ENCODE measurements around the gene MORF4L2.

MORF4L2 gene, protein sequence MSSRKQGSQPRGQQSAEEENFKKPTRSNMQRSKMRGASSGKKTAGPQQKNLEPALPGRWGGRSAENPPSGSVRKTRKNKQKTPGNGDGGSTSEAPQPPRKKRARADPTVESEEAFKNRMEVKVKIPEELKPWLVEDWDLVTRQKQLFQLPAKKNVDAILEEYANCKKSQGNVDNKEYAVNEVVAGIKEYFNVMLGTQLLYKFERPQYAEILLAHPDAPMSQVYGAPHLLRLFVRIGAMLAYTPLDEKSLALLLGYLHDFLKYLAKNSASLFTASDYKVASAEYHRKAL

GRCh38 chrX:103686199-103687072, at the start of gene MORF4L2:
MORF4L2 (minus strand) TSS chrX:103686699; CDS start chrX:103677027, 9,672 bp downstream.
- peak; percentile 74 for DNase-seq

- DNase-seq: no peak
These were observed 47.7 kb upstream of the MORF4L2 start for GRCh38 chrX:103734125-103734760.

DNA sequence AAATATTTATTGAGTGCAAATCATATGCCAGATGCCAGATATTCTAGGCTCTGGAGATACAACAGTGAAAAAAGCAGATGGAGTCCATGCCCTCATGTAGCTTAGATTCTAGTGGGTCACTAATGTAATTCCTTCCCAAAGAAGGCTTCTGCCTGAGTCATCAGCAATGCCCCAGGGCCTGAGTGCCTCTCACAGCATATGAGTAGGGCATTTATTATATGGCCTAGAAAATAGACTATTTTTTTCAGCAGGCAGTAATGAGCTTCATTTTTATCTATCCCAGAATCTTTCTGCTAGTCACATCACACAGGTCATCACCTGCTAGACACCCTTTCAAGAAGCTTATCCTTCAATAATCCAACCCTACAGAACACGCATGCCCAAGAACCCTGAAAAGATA, 46.5 kb upstream of the MORF4L2 start:
- DNase-seq: no peak

DNA sequence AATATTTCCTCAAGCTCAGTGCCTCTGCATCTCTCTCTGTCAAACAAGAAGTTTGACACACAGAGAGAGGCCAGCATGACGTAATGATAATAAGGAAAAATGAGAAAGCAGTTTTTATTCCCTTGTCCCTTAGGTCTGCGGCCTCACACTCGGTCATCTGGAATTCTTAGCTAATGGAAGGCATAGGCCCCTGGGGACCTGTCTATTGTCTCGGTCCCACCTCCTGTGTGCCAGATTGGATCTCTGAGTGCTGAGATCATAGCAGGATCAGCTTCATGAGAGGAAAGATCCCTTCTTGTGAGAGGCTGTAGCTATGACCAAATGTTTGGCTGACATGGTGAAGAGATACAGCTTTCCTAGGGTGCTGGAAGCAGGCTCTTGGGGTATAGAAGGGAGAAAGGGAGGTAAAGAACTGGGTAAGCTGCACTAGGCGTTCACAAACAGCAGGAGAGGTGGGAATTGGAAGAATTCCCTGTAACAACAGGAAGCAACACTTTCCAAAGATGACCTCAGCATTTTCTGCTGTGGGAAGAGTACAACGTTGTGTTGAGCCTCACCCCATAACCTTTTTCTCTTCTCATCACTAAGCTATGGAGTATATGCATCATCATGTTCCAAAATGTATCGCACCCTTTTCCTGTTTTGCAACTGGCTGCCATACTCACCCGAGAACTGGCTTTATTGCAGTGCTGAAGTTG, 44.4 kb upstream of the MORF4L2 start:
- no peak for DNase-seq

DNA sequence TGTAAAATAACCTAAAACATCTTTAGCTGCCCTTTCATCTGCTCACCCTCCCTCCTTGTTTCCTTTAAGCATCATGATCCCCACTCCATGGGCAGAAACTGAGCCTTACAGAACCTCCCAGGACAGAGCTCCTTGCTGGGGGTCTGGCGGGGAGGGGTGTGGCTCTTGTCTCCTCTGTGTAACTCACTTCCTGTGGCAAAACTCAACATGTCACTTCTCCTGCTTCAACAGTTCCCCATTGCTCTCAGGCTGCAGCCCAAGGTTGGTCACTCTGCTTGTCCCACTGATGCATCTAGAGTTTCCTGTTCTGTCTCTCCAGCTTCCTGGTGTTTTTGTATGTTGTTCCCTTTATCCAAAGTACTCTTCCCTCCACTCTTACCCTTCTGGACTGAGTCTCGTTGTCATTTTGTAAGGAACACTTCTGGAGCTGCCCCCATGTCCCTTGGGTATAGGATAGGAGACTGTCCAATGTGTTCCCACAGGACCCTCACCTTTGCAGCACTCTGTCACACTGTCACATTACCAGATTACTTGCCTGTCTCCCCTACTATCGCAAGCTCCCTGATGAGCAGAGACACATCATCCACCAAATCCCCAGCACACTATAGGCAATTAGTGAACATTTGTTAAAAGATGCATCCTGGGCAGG, 43.8 kb upstream of the MORF4L2 start:
- DNase-seq: no peak

DNA sequence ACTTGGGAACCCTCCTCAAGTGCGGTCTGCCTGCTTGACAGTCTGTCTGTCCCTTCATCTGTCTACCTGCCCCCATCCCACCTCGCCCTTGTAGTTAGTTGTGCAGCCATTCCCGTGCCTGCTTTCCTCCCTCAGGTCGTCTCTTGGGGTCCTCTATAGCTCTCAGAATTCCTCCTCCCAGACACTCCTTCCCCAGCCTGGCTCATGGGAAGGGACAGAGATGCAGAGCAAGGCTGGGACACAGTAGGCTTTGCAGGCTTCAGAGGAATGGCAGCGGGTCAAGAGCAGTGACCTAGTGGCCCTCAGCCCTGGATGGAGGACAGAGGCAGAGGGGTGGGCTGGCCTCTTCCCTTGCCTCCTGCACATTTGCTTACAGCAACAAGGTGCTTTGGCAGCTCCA, 42.5 kb upstream of the MORF4L2 start:
- DNase-seq: no peak

- DNase-seq: no peak
These were observed 40.6 kb upstream of the MORF4L2 start for GRCh38 chrX:103727115-103727514.

- no peak for DNase-seq
These were observed 40.0 kb upstream of the MORF4L2 start for GRCh38 chrX:103726477-103726876.

DNA sequence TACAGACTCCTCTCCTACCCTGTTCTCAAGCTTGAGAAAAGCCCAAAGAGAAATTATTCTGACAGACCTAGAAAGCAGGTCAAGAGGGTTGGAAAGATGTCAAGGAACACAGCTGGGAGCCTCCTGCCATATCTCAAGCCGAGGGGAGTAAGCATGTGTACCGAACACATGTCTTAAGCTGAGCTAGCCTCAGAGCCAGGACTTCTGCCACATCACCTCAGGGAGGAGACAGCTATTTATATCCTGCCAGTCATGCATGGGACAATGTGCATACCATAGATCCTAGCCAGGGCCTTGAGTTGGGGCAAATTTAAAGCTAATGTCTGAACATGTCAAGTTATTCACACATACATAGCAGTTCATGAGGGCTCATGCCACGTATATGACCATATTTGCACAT, 36.0 kb upstream of the MORF4L2 start:
- DNase-seq: no peak

- DNase-seq: no peak
These were observed 31.6 kb upstream of the MORF4L2 start for GRCh38 chrX:103718120-103718519.

- no peak for DNase-seq
These were observed 30.5 kb upstream of the MORF4L2 start for GRCh38 chrX:103716962-103717361.

GRCh38 chrX:103710609-103711008, 24.1 kb upstream of the MORF4L2 start, which contains the start of gene TMEM31:
TMEM31 (plus strand) TSS chrX:103710909; CDS start chrX:103712259, 1,350 bp downstream.
- no peak for DNase-seq

GRCh38 chrX:103704863-103705262, 18.4 kb upstream of the MORF4L2 start:
- no peak for DNase-seq

- no peak for DNase-seq
These were observed 12.7 kb upstream of the MORF4L2 start for GRCh38 chrX:103699243-103699642.

GRCh38 chrX:103697687-103698086, 11.2 kb upstream of the MORF4L2 start:
- DNase-seq: no peak

DNA sequence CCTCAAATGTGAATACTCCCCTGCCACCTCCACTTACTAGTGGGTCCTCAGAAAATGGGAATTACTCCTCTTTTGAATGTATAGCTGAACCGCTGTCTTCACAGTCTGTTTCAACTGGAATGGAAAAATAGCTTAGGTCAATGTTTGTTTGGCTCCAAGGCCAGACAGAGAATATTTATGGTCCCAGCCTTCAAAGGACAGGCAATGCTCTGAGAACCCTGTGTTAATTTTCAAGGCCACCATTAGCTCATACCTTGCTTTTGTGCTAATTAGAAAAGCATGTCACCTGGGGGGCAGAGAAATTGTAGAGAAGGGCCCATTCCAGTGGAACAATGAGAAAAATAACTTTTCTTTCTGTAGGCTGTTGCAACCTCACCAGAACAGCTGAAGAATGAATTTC, 4.6 kb upstream of the MORF4L2 start:
- no peak for DNase-seq

- DNase-seq: no peak
These were observed 2.4 kb upstream of the MORF4L2 start for GRCh38 chrX:103688946-103689345.

DNA sequence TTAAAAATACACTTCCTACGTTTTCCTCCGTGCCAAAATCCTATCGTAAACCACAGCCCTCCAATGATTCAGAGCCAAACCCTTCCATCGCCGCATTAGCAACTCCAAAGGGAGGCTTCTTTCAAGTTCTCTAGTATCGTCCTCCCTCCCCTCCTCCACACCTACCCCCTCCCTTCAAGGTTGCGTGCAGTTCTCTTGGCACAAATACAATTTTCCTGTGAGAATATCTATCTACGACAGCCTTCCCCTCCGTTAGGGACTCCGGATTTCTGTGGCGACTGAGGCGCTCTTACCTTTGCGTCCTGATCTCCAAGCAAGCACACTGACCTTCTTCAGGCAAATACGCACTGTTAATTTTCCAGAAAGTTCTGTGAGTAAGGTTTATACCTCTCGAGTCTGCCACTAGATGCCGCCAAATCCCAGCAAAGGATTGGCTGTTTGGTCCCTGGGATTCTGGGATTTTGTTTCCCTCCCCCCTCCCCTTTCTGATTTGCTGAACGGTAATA, 1.2 kb upstream of the MORF4L2 start:
- peak; percentile 32 for DNase-seq

DNA sequence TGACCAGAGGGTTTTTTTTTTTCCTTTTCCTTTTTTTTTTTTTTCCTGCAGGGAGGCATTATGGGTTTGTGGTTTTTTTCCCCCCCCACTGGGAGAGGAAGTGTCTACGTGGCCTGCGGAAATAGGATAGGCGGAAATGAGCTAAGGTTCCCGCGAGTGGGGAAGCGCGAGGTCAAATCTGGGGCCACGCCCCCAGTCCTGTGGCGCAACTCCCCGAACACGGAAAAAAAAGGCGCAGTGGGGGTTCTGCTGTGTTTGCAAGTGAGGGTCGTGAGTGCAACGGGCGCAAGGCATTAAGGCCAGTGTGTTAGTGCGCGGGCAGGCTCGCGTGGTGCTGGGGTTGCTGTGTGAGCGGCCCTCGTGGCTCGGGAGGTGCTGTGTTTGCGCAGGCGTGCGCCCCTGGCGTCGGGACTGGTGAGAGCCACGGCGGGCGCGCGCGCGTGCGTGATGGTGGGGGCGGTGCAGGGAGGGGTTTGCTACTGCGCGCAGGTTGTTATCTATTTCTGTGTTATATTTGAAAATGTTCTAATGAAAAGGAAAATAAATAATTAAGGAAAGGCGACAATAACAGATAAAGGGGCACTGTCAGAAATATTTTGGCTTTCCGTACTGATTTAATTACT, 685 bp upstream of the MORF4L2 start:
- DNase-seq: peak; percentile 76

DNA sequence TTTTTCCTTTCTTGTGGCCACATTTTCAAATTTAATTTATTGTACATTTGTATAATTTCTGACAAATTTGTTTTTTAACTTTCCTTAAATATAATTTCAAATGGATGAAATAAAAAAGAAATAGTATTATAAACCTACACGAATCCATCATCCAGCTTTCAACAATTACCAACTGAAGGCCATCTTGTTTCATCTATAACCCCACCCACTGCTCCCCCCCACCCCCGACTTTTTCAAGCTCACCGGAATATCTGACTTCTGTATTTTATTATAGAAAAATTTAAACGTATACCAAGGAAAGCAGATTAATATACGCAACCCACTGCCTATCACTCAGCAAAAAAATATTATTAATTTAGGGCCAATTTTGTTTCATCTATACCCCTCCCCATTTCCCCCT, 1.1 kb downstream of the MORF4L2 start:
- no peak for DNase-seq

GRCh38 chrX:103681443-103681842, 5.1 kb downstream of the MORF4L2 start:
- no peak for DNase-seq

All from activated T-cell treated with anti-CD3 and anti-CD28 coated beads for 4 hours (primary cell).